HG02840 (cell line): ENCODE data around the gene COPS3.
A peak's percentile ranks its signal among the peaks of the same experiment; 100 is the strongest.

Experiments used
- ATAC-seq: cut with Tn5 transposase; IDR thresholded peaks from one replicate; pipeline ENCODE4 v1.9.1; 2021; ENCODE audit warnings: mild to moderate bottlenecking, moderate library complexity, moderate number of reproducible peaks; ENCODE audit not compliant: unreplicated experiment, low FRiP score

The COPS3 gene

GRCh38 chr17:17280613-17281549 lies at the start of gene COPS3:
Gene COPS3, minus strand, starts transcription at chr17:17281246. Its CDS starts 60 bp downstream, at chr17:17281186.
- peak; percentile 84 for ATAC-seq

GRCh38 chr17:17328251-17328650 lies 47.2 kb upstream of the COPS3 start:
- ATAC-seq, result no peak

- ATAC-seq, result no peak
Observed at GRCh38 chr17:17326275-17326875, 45.3 kb upstream of the COPS3 start.

GRCh38 chr17:17325816-17326215 lies 44.8 kb upstream of the COPS3 start:
- ATAC-seq, result no peak

- ATAC-seq, result no peak
Observed at GRCh38 chr17:17325228-17325627, 44.2 kb upstream of the COPS3 start.

- ATAC-seq, result no peak
Observed at GRCh38 chr17:17324616-17325015, 43.6 kb upstream of the COPS3 start.

- ATAC-seq, result no peak
Observed at GRCh38 chr17:17322516-17323510, 41.8 kb upstream of the COPS3 start.

GRCh38 chr17:17321356-17322025 lies 40.4 kb upstream of the COPS3 start:
- ATAC-seq, result no peak

GRCh38 chr17:17320911-17321220 lies 39.8 kb upstream of the COPS3 start:
- ATAC-seq, result no peak

GRCh38 chr17:17320188-17320910 lies 39.3 kb upstream of the COPS3 start:
- no peak for ATAC-seq

- ATAC-seq, result no peak
Observed at GRCh38 chr17:17315142-17315821, 34.2 kb upstream of the COPS3 start.

- ATAC-seq, result no peak
Observed at GRCh38 chr17:17314501-17315071, 33.5 kb upstream of the COPS3 start.

- no peak for ATAC-seq
Observed at GRCh38 chr17:17313350-17313991, 32.4 kb upstream of the COPS3 start.

- no peak for ATAC-seq
Observed at GRCh38 chr17:17309356-17309755, 28.3 kb upstream of the COPS3 start.

- no peak for ATAC-seq
Observed at GRCh38 chr17:17305281-17305801, 24.3 kb upstream of the COPS3 start.

GRCh38 chr17:17304521-17304985 lies 23.5 kb upstream of the COPS3 start:
- no peak for ATAC-seq

GRCh38 chr17:17303847-17304490 lies 22.9 kb upstream of the COPS3 start:
- ATAC-seq, result no peak
